Erythroblast (primary cell): Measurements from ENCODE around the gene CDKN2B-AS1.

ENCODE experiments used
- DNase-seq, 2 experiments: peaks; one replicate each; lab custom pipeline; 2025; lab: John Stamatoyannopoulos, UW
- GATA1 ChIP-seq: IDR thresholded peaks from 2 replicates; pipeline ENCODE4 v1.6.1; 2011; ENCODE audit warnings: low read depth, mild to moderate bottlenecking, control low read depth, low read length, moderate library complexity
- POLR2A ChIP-seq: IDR thresholded peaks from 2 replicates; pipeline ENCODE4 v1.6.1; 2011; ENCODE audit warnings: mild to moderate bottlenecking, low read length

Gene CDKN2B-AS1

DNA sequence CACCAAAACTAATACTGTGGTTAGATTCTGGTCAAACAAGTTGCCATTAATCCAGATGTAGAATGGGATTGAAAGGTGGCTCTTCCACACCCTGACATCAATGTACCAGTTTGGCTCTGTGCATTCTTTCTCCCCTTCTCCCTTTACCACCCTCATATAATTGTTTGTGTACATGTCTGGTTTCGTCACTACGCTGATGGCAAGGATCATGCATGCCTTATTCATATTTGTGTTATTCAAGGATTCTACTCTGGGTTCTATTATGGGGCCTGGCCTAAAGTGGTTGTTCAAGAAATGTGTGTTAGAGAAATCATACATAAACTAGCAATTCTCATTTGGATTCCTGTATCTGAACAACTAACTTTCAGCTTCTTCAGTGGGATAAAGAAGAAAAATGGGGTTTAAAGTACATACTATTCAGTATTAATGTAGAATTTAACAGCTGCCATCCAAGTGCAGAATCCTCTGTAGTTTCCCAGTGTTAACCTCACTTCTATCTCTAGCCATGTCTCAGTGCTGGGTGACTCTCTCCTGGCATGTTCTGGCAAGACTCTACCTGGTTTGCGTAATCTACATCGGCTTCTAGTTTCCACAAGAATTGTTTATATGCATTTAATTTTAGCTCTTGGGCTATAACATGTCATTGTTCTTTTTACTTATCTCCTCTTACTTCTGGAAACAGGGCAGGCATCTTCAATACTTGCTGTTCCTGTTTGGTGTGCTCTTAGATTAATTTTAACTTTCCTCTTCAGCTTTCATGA, 42.5 kb downstream of the CDKN2B-AS1 start:
- DNase-seq = no peak
- TF ChIP-seq GATA1 (no peak), POLR2A (no peak)

DNA sequence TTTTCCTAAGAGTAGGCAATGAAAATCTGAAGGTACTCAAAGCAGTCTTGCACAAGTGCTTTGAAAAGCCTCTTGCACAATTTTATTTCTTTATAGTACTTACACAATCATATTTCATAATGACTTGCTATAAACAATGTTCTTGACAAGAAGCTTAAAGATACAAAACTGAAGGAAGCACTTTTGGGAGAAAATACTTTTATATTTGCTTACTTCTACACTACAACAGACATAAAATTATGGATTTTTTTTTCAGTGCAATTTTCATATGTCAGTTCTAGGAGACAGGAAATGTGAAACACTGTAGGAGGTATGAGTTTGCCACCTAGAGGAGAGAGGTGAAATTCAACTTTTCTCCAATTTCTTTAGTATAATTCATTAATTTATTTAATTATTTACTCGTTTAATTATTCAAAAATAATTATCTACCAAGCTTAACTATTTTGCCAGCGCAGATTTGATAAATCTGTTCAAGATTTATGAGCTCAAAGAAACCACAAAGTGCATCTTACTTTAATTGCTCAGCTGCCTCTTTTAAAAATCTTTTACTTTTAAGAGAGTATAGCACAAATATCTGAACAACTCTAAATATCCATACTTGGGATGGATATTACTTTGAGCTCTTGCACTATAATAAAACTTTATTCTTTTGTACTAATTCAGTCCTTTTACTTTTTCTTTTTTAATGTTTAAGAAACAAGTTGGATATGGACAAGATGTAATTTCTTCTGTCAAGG, 43.5 kb downstream of the CDKN2B-AS1 start:
- TF ChIP-seq GATA1 (no peak), POLR2A (no peak)
- peak; percentile 7 to 23 for DNase-seq

DNA sequence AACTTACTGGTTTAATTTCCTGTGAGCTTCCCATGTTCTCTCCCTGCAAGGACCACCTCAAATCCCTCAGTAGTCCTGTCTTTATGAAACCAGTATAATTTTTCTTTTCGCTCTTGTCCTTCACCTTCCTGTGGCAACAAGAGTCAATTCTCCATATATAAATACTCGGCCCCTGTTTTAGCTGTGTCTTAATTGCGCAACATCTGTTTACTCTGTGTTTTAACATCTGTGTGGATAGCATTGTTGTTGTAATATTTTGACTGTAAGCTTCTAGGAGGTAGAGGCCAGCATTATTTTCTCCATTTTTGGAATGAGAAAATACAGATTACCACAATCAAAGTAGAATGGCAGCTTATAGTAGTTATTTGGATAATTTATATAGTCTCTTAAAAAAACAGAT, 44.7 kb downstream of the CDKN2B-AS1 start:
- DNase-seq = no peak
- TF ChIP-seq POLR2A (no peak), GATA1 (no peak)

DNA sequence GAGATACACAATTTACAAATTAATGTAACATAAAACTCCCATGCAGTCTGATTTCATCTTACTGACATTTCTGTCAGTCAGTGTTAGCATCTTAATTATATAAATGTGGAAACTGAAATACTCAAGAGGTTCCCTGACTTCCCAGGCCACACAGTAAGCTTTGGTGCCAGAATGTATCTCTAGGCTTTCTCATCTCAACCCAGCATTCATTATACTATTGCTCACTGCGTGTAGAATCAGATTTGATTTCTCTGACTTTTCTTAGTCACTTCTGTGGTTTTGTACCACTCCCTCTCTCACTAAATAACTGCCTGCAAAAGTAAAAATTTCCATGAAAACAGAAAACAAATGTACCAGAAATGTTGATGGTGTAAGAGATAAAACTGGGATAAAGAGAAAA, 46.2 kb downstream of the CDKN2B-AS1 start:
- DNase-seq = no peak
- no peak for TF ChIP-seq GATA1
- TF ChIP-seq POLR2A = no peak

DNA sequence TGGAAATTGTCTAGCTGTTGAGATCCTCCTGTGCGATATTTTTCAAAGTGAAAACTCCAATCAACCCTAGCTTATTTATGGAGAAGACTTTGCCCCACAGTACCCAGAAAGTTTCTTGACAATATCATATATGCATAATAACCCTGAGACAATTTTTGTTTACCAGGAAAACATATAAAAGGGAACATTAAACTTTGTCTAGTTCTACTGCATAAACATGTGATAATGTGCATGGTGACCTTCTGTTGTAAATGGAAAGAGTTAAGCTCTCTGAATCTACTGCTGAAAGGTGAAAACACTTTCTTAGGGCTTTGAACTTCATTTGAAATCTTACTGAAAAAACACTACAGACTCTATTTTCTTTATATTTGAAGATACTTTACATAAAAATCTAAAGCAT, 46.8 kb downstream of the CDKN2B-AS1 start:
- TF ChIP-seq GATA1 (no peak), POLR2A (no peak)
- no peak for DNase-seq

DNA sequence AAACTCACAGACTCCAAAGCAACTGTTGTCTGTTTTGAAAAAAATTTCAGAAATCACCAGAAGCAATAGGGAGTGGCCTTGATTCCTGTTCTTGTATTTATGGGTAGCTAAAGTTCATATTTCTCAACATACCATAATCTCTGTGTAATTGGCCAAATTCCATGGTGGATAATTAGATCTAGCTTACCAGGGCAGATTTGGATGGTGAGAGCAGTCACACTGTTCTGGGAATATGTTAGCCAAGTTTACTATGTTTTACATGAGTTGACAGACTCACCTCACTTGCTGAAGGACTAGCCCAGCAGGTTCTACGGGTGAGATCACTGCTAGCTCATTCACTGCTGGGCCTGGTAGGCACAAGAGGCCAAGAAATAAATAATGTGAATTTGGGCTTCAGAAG, 47.2 kb downstream of the CDKN2B-AS1 start:
- TF ChIP-seq POLR2A (no peak), GATA1 (no peak)
- no peak for DNase-seq

DNA sequence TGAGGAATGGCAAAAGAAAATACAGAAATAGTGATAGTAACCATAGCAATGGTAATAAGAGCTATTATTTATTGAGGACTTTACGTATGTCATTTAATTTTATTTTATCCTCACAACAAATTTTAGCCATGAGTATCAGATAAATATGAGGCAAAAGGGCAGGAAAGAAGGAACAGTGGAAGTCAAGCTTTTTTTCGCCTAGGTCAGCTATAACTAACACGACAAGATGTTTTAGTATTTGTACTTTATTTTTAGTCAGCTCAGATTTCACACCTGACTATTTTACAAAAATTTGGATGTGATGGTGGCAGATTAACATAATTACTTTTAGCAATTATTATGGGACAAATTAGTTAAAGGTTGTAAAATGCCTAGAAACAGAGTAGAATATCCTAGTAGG, 49.3 kb downstream of the CDKN2B-AS1 start:
- DNase-seq = no peak
- TF ChIP-seq POLR2A = no peak
- no peak for TF ChIP-seq GATA1

DNA sequence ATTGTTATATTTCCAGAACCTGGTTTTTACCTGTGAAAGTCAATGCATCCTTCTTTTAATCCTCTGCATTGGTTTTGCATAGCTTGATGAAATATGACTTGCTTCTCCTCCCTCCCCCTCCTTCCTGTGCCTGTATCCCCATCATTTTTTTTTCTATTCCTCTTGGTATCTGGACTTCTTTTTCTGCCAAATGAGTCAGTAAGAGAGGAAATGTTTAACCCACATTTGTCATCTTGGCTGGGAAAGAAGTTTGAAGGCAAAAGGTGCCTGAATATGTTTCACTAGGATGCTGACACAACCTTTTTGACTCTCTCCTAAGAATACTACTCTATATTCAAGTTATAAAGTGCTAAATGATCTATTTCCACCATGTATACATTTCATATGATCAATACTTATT, 50.0 kb downstream of the CDKN2B-AS1 start:
- DNase-seq = no peak
- no peak for TF ChIP-seq POLR2A
- no peak for TF ChIP-seq GATA1

DNA sequence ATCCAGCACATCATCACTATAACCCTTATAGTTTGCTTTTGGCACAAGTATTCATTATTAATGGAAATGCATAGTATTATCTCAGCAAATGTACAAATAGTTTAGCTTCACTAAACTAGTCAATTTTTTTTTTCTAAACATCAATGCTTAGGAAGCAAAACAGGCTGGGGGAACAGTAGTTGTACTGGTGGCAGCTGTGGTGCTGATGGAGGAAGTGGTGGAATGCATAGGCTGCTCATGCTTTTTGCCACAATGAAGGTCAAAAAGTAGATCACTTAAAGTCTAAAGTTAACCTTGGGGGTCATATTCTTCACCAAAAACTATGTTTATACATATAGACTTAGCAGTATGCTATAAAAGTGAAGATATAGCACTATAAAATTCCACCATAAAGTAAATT, 50.8 kb downstream of the CDKN2B-AS1 start:
- no peak for TF ChIP-seq POLR2A
- TF ChIP-seq GATA1 = no peak
- no peak for DNase-seq

DNA sequence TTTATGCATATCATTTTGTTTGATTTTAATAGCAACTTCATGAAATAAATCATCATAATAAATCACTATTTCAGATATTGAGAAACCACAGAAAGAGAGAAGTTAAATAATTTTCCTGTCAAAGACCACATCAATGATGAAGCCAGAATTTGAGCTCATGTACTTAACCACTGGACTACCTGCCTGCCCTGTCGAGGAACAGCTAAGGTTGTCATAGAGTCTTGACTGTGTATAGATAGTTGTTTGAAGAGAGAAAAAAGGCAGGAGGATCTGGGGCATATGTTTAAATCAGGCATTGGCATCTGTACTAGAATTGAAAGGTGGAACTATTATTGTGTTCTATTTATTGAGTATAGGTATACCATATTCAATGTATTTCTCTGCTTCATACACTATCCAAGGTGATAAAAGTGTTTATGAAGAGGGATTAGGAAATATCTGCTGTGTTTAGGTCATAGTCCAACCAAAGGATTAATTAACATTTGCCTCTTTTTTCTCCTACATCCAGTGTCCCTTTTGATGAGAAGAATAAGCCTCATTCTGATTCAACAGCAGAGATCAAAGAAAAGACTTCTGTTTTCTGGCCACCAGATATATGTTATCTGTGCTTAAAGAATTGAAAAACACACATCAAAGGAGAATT, 51.8 kb downstream of the CDKN2B-AS1 start:
- no peak for TF ChIP-seq POLR2A
- no peak for TF ChIP-seq GATA1
- no peak for DNase-seq

DNA sequence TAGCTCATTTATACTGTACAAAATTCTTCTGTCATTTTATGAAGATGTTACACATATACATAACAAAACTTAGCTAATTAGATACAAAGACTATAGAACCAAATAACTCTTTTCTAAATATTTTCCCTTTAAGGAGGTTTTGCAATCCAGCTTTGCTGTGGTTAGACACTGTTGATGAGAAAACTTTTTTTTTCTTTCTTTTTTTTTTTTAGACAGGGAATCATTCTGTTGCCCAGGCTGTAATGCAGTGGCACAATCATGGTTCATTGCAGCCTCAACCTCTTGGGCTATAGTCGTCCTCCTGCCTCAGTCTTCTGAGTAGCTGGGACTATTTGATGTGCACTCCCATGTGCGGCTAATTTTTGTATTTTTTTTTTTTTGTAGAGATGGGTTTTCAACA, 53.0 kb downstream of the CDKN2B-AS1 start:
- DNase-seq = no peak
- TF ChIP-seq POLR2A = no peak
- no peak for TF ChIP-seq GATA1

DNA sequence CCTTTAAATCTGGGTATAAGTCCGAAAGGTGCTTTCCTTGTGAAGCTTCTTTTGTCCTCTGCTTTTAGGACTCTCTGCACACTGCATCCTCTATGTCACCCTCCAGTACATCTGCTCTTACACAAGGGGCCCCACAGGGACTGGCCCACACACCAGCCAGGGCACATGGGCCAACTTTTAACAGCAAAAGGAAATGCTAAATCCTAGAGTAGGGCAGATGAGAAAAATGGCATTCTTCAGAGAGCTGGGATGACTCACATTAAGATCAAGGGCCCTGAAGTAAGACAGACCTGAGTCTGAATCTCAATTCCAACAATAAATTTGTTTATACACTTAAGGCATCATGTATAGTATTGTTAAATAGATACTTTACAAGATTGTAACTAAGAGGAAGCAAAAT, 54.8 kb downstream of the CDKN2B-AS1 start:
- no peak for TF ChIP-seq POLR2A
- TF ChIP-seq GATA1 = no peak
- no peak for DNase-seq

DNA sequence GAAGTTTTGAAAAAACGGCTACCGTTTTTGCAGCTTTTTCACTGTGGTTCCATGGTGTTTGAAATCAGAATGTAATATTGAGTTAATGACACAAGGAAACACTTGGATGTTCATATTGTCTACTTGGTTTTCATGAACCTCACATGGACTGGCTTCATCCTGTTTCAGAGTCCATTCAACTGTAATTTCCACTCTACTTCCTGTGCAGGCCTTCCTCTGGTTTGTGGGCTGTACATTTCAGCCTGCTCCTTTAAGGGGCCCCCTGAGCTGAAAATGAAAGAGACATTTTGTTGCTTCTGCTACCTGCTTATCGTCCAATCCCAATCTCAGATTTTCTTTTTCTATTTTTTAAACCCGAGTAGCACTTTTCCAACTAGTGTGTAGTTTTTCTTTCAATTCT, 56.3 kb downstream of the CDKN2B-AS1 start:
- TF ChIP-seq GATA1 = no peak
- no peak for TF ChIP-seq POLR2A
- no peak for DNase-seq

DNA sequence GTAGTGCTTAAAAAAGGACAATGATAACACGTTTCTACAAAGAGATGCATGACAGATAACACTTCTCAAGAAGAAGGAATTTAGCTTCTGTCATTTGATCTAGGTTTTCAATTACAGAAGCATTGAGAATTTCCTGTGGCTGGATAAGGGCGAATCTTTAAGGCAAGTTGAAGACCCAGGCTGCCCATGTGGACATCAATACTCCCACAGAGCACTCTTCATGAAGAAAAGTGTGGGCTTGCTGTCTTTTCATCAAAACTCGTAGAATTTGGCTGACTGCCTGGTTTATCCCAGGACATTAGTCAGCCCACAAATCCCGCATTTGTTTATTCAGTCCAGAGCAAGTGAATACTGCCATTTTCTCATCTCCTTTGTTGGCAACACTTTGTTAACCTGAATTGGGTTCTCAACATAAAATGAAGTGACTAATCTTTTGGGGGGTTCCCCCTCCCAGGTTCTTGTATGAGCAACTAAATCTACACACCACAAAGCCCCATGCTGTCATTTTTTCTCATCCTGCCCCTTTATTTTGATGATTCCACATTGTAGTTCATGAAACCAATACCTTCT, 57.9 kb downstream of the CDKN2B-AS1 start:
- DNase-seq = no peak
- TF ChIP-seq GATA1 (no peak), POLR2A (no peak)
